B cell (primary cell): ENCODE measurements around the gene RERG. TPM values are rescaled to one million over a fixed set of nuclear protein-coding genes. Genes with fewer than 3 reads are reported as not detected.

Experiments
- ATAC-seq: fragments of 200-7000 bp; cut with Tn5 transposase; one replicate; pipeline ENCODE4 v1.10.0; 2021; ENCODE audit warnings: low read depth, mild to moderate bottlenecking, moderate number of reproducible peaks, moderate library complexity
- CTCF ChIA-PET: fragments of 350-600 bp; sonication (Branson Sonifier 250); formaldehyde crosslinking; loops from one replicate; lab custom pipeline; 2021; ENCODE audit warnings: antibody characterized with exemption, inconsistent platforms; lab: Charles Lee
- POLR2A ChIA-PET: fragments of 350-600 bp; sonication (Branson Sonifier 250); formaldehyde crosslinking; loops from one replicate; lab custom pipeline; 2021; ENCODE audit warnings: antibody characterized with exemption; lab: Charles Lee
- DNase-seq: peaks from one replicate; pipeline ENCODE4 v3.0.0; 2013
- H2AFZ ChIP-seq: 2 replicates; pipeline ENCODE4 v1.6.1; 2012; ENCODE audit warnings: mild to moderate bottlenecking, low read depth, low read length; ENCODE audit not compliant: insufficient read depth, poor library complexity, severe bottlenecking
- H3K27ac ChIP-seq, 2 donors: 1 replicate in 1 of 2; 2 replicates in 1 of 2; pipeline ENCODE4 v1.5.1; 2012 to 2013; ENCODE audit warnings: low read length in 2 of 2, mild to moderate bottlenecking in 2 of 2, moderate library complexity in 1 of 2
- H3K27me3 ChIP-seq, 4 experiments: fragments of 200-600 bp in 1 of 4; sonication (generic) in 1 of 4; replicated peaks in 1 of 4; 1 replicate in 2 of 4; 2 replicates in 2 of 4; pipeline versions ENCODE4 v1.6.1 to v1.7.0; 2013 to 2016; ENCODE audit warnings: low read length in 3 of 4, mild to moderate bottlenecking in 2 of 4, mixed read lengths in 1 of 4, moderate library complexity in 1 of 4; ENCODE audit not compliant: insufficient read depth in 4 of 4, control insufficient read depth in 3 of 4; ENCODE audit errors: control extremely low read depth in 1 of 4
- H3K36me3 ChIP-seq, 2 experiments: replicated peaks in 1 of 2; 1 replicate in 1 of 2; 2 replicates in 1 of 2; pipeline versions ENCODE4 v1.6.1 to v1.7.1; 2013; ENCODE audit warnings: low read length in 1 of 2; ENCODE audit not compliant: insufficient read depth in 2 of 2, control insufficient read depth in 1 of 2; ENCODE audit errors: control extremely low read depth in 1 of 2, extremely low read depth in 1 of 2
- H3K4me1 ChIP-seq, 2 donors: fragments of 200-600 bp in 1 of 2; sonication (generic) in 1 of 2; 1 replicate in 1 of 2; 2 replicates in 1 of 2; pipeline versions ENCODE4 v1.5.1 to v1.6.1; 2013 to 2017; ENCODE audit warnings: low read length in 2 of 2; ENCODE audit not compliant: control insufficient read depth in 2 of 2, insufficient read depth in 2 of 2
- H3K4me2 ChIP-seq: replicated peaks from 2 replicates; pipeline ENCODE3; 2012; ENCODE audit warnings: mild to moderate bottlenecking, low read depth, low read length; ENCODE audit not compliant: poor library complexity, severe bottlenecking
- H3K4me3 ChIP-seq, 5 experiments: fragments of 200-600 bp in 1 of 5; sonication (generic) in 1 of 5; 1 replicate in 3 of 5; 2 replicates in 2 of 5; pipeline versions ENCODE4 v1.5.1 to v1.7.0; 2011 to 2016; ENCODE audit warnings: low read length in 4 of 5, mild to moderate bottlenecking in 4 of 5, low read depth in 2 of 5, control low read depth in 1 of 5, moderate library complexity in 1 of 5; ENCODE audit not compliant: insufficient read depth in 1 of 5; ENCODE audit errors: control extremely low read depth in 1 of 5, extremely low read depth in 1 of 5
- H3K79me2 ChIP-seq: fragments of 200-600 bp; sonication (generic); one replicate; pipeline ENCODE4 v1.6.0; 2016; ENCODE audit warnings: low read length; ENCODE audit not compliant: control insufficient read depth, insufficient read depth
- H3K9ac ChIP-seq: fragments of 200-600 bp; sonication (generic); 2 replicates; pipeline ENCODE4 v1.6.1; 2017; ENCODE audit warnings: mild to moderate bottlenecking, low read length, moderate library complexity
- H3K9me3 ChIP-seq, 3 donors: one replicate each; pipeline versions ENCODE4 v1.6.1 to v1.7.1; 2013; ENCODE audit warnings: low read length in 2 of 3; ENCODE audit not compliant: control insufficient read depth in 2 of 3, insufficient read depth in 1 of 3; ENCODE audit errors: control extremely low read depth in 1 of 3
- H4K20me1 ChIP-seq: 2 replicates; pipeline ENCODE4 v1.6.0; 2012; ENCODE audit warnings: mild to moderate bottlenecking, low read length; ENCODE audit not compliant: insufficient read depth, control insufficient read depth, poor library complexity, severe bottlenecking
- H3K27ac Mint-ChIP-seq: one replicate; pipeline ENCODE4 v1.8.0; 2021; ENCODE audit warnings: mixed read lengths
- H3K27me3 Mint-ChIP-seq: one replicate; pipeline ENCODE4 v1.8.0; 2021; ENCODE audit warnings: mixed read lengths
- H3K4me1 Mint-ChIP-seq: one replicate; pipeline ENCODE4 v1.8.0; 2021; ENCODE audit warnings: mixed read lengths
- H3K4me3 Mint-ChIP-seq: one replicate; pipeline ENCODE4 v1.8.0; 2021; ENCODE audit warnings: mixed read lengths
- H3K9me3 Mint-ChIP-seq: one replicate; pipeline ENCODE4 v1.8.0; 2022; ENCODE audit warnings: mixed read lengths; ENCODE audit not compliant: insufficient read depth
- CTCF ChIP-seq: fragments of 200-600 bp; IDR thresholded peaks from one replicate; pipeline ENCODE4 v1.8.0; 2022; ENCODE audit warnings: antibody characterized with exemption, mild to moderate bottlenecking
- EZH2 ChIP-seq: IDR thresholded peaks from 2 replicates; pipeline ENCODE4 v1.6.1; 2012; ENCODE audit warnings: borderline replicate concordance, low read depth, mild to moderate bottlenecking, moderate library complexity, low read length; ENCODE audit not compliant: insufficient read depth, poor library complexity, severe bottlenecking
- WGBS: methylation state at CpG from one replicate; pipeline ENCODE4 v1.1.5; 2013; ENCODE audit warnings: missing lambda C conversion rate; ENCODE audit not compliant: insufficient coverage; 5-methylcytosine and 5-hydroxymethylcytosine counted together
- intact Hi-C: fragments of 100-400 bp; cut with micrococcal nuclease; formaldehyde crosslinking; loops from one replicate; pipeline ENCODE4 v1.10.0; 2022
- polyA plus RNA-seq: library from polyadenylated mRNA; depleted of rRNA; stranded (reverse); fragments of >200 nt; gene quantifications from 2 replicates; pipeline ENCODE4 v1.2.3, GENCODE V29; 2012
- total RNA-seq, 2 donors: library from RNA; stranded (reverse); fragments of 120-200 nt in 1 of 2; gene quantifications; 1 replicate in 1 of 2; 2 replicates in 1 of 2; pipeline versions ENCODE4 v1.2.3 to v1.2.4, GENCODE V29; 2013 to 2022

RERG gene
- total and polyA plus RNA-seq, 2 donors (not counting 1 experiment from before 2014, with no cell fraction given): not detected

- no peak overlapping the region for H3K4me3 ChIP-seq
- no peaks in the 10 kb centered on the region for H4K20me1 ChIP-seq
- no peak overlapping the region for H2AFZ ChIP-seq
- ATAC-seq (no peak), DNase-seq (no peak)
- no peaks in the 10 kb centered on the region for H3K4me1 ChIP-seq
- H3K9me3 ChIP-seq: no peaks in the 10 kb centered on the region
- H3K9ac ChIP-seq: no peak overlapping the region
- no peak overlapping the region for H3K4me2 ChIP-seq
- H3K27me3 ChIP-seq: no peaks in the 10 kb centered on the region
- no peak overlapping the region for H3K4me3 Mint-ChIP-seq
- ChIA-PET CTCF (no interaction called here), POLR2A (no interaction called here)
- no peaks in the 10 kb centered on the region for H3K36me3 ChIP-seq
- no CpG with 5 or more reads among the region's 1 CpG for WGBS
- H3K79me2 ChIP-seq: no peaks in the 10 kb centered on the region
- H3K27me3 Mint-ChIP-seq: peaks cover 12% of the 10 kb centered on the region
- TF ChIP-seq EZH2 (no peak), CTCF (no peak)
- no peak overlapping the region for H3K27ac Mint-ChIP-seq
- intact Hi-C loops: no loop called here
- H3K4me1 Mint-ChIP-seq: no peaks in the 10 kb centered on the region
- no peaks in the 10 kb centered on the region for H3K9me3 Mint-ChIP-seq
- H3K27ac ChIP-seq: no peak overlapping the region
These were observed 104.2 kb downstream of the RERG start for GRCh38 chr12:15116983-15117382.

GRCh38 chr12:15116086-15116485 lies 105.1 kb downstream of the RERG start:
- ChIA-PET POLR2A (no interaction called here), CTCF (no interaction called here)
- Mint-ChIP-seq H3K9me3 (no peaks in the 10 kb centered on the region), H3K4me3 (no peak overlapping the region), H3K4me1 (no peaks in the 10 kb centered on the region), H3K27me3 (peaks cover 12% of the 10 kb centered on the region), H3K27ac (no peak overlapping the region)
- WGBS: 100% methylated on average over 2 of the region's 4 CpGs
- Histone ChIP-seq H2AFZ (no peak overlapping the region), H3K4me3 (no peak overlapping the region), H3K27ac (no peak overlapping the region), H4K20me1 (no peaks in the 10 kb centered on the region), H3K36me3 (no peaks in the 10 kb centered on the region), H3K9ac (no peak overlapping the region), H3K4me1 (no peaks in the 10 kb centered on the region), H3K9me3 (no peaks in the 10 kb centered on the region), H3K27me3 (no peaks in the 10 kb centered on the region), H3K4me2 (no peak overlapping the region), H3K79me2 (no peaks in the 10 kb centered on the region)
- intact Hi-C loops: no loop called here
- DNase-seq (no peak), ATAC-seq (no peak)
- no peak for TF ChIP-seq EZH2
- no peak for TF ChIP-seq CTCF
